Stimulated activated CD4-positive, alpha-beta T cell treated with anti-CD3 and anti-CD28 coated beads, Interleukin-2, amount 100 ng/mL, for 4 hours (primary cell): Measurements from ENCODE around the gene ACSL6.

Experiments used
- DNase-seq: peaks from one replicate; pipeline ENCODE4 v3.0.0-alpha.2; 2020; ENCODE audit warnings: low read depth

The ACSL6 gene

DNA sequence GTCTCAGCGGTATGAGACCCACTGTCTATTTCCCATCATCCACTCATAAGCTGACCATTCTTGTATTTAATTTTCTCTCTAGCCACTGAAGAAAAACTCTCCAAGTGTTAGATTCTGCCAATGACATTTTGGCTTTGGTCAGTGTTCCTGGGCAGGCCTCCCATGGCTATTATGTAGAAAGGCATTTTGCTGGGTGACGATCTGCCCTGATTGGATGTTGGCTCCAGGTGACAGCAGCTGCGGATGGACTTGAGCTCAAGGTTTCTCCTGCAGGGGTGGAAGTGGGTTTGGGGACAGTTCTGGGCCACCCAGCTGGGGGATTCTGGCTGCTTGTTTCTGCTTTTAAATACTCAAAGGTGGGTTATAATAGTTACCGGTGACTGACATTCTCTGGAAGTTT, 31.6 kb downstream of the ACSL6 start:
- no peak for DNase-seq

DNA sequence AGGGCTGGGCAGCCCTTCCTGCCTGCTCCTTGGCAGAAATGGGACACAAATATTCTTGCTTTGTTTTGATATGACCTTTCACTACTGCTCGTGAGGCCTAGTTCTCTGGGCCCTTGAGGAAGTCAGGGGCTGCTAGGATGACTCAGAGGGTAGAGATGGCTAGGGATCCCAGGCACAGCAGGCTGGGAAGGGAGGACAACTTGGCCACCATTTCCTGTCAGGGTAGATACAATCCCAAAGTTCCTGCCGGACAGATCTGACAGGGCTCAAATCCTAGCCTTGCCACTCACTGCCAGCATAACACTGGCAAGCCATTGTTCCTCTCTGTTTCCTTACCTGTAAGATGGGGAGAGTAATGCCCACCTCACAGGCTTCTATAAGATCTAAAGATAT, 34.2 kb downstream of the ACSL6 start:
- no peak for DNase-seq

- DNase-seq, result no peak
These were observed 34.8 kb downstream of the ACSL6 start for GRCh38 chr5:131976414-131977211.

GRCh38 chr5:131974956-131975726, 36.3 kb downstream of the ACSL6 start:
- DNase-seq, result no peak

GRCh38 chr5:131974622-131974955, 36.9 kb downstream of the ACSL6 start:
- DNase-seq, result no peak

DNA sequence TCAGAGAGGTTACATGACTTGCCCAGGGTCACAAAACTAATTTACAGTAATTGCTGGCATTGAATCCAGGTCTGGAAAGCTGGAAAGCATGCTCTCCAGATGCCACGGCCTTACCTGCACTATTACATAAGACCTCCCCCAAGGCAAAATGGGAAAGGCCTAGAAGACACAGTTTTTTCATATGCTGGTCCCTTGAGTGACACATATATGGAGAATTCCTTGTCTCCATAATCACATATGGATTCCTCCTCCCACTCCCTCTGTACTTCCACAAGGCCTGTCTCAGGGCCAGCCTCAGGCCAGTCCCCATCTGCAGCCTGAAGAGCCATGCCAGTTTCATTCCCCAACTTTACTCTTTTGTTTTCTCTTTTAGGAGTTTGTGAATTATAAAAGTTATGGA, 37.4 kb downstream of the ACSL6 start:
- no peak for DNase-seq

- no peak for DNase-seq
These were observed 38.3 kb downstream of the ACSL6 start for GRCh38 chr5:131973089-131973712.

DNA sequence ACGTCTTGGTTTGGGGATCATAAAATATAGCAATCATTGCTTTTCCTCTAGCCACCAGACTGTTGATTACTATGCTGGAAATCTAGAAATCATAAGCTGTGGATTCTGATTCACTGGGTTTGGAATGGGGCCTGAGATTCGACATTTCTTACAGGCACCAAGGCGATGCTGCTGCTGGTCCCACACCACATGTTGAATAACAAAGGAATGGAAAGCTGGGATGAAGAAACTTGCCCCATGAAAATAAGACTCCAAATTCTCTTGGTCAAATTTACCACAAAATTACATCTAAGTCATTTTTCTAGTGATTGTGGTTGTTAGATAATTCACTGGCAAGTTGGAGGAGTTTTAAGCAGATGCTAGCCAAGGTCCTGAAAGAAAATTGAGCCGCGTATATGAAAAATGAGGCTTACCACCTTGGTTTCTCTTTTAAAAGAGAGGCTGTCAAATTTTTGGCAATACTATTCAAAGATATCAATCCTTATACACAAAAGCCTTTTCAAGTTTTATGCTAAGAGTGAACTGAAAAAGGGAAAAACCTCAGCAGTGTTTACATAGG, 43.0 kb downstream of the ACSL6 start:
- DNase-seq, result no peak

DNA sequence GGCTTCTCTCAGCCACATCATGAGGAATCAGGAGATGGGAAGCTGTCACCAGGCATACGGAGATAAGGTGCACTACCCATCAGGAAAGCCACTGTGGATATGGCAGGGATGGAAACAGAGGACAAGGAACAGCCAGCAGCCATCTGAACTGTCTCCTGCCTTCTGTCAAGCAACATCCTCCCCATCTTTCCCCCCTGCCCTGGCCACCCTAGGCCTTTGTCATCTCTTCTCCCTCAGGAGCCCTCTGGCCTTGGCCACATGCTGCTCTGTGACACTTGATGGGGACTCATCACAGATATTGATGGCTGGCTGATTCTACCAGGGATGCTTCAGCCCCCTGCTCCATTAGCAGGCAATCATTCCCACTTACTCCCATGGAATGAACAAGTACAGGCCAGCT, 44.9 kb downstream of the ACSL6 start:
- no peak for DNase-seq

GRCh38 chr5:131965826-131966415, 45.5 kb downstream of the ACSL6 start:
- DNase-seq, result no peak

DNA sequence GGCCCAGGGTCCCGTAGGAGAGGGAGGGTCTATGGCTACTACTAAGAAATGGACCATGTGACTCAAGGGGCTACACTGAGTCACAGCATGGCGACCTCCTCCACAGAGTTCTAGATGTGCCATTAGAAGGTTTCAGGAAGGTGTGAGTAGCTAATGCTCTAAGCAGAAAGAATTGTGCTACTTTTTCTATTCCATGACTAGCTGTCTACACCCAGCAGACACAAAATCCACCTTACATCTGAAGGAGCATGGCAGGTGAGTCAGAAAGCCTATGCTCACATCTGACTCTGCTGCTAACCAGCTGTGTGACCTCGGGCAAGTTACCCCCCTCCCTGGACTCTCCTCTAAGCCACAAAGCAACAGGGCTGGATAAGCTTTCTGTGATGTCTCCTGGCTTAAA, 51.6 kb downstream of the ACSL6 start:
- no peak for DNase-seq

DNA sequence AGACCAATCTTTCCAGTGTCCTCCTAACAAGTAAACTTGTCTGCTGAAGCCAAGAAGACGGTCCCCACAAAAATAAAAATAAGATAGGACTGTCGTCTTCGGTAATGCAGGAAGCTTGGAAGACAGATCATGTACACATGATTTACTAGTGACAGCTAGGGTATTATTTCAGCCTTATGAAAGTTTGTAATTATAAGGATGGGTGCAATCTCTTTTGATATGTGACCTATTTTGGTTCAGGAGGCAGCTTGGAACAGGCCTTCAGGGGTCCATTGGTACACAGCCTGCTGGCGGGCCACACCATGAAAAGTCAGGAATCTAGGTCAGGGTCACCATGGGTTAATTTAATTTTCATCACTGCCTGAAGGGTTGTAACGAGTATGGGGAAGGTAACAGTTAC, 52.3 kb downstream of the ACSL6 start:
- DNase-seq, result no peak

GRCh38 chr5:131957721-131958441, 53.6 kb downstream of the ACSL6 start:
- no peak for DNase-seq

DNA sequence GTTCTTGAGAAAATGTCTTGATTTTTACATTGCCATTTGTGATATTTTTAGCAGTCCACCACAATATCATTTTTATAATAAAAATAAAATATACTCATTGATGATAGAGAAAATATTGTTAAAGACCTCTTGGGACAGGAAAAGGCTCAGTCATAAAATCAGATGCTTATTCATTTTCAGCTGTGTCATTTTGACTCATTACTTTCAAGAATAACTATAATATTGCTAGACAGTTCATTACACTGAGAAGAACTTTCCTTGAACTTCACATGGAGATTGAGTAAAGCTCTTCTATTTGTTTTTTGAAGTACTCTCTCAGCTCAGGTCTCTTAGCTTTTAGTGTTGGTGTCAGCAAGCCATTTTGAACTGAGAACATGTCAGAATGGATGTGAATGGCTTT, 57.5 kb downstream of the ACSL6 start:
- no peak for DNase-seq

- DNase-seq, result no peak
These were observed 59.1 kb downstream of the ACSL6 start for GRCh38 chr5:131952301-131952857.

- DNase-seq, result no peak
These were observed 60.8 kb downstream of the ACSL6 start for GRCh38 chr5:131950706-131951105.

GRCh38 chr5:131947445-131947844, 64.0 kb downstream of the ACSL6 start:
- no peak for DNase-seq

DNA sequence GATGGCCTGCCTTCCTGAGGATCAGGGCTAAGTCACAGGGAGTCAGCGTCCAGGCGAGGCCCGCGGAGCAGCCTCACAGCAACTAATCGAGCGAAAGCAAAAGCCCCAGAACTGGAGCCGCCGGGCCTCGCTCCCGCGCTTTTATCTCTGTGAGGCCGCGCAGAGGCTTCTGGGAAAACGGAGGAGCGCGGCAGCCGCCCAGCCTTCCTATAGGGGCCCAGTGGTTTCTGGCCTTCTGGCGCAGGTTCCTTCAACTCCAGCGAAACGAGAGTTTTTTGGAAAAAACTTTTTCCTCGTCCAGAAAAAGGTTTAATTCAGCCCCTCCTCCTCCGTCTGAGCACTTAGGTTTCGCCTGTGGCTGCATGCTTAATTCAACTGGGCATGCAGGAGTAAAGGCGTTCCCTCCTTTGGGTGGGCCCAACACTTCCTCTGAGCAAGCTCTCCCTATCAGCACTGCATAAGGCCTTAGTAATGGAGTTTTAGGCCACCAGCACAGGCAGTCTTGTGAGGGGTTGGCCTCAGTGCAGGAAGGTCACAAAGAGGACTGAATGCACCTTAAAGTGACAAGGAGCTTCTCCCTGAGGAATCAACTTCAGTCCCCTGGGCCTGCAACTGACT, 65.8 kb downstream of the ACSL6 start, which contains the start of gene MEIKIN:
Gene MEIKIN (minus strand): TSS at position 113 of the 618 bp plus-strand sequence. CDS start 158 bp downstream, outside the sequence.
- no peak for DNase-seq

- no peak for DNase-seq
These were observed 66.5 kb downstream of the ACSL6 start for GRCh38 chr5:131944702-131945550.

- no peak for DNase-seq
These were observed 67.5 kb downstream of the ACSL6 start for GRCh38 chr5:131943916-131944315.
